GM12864 (cell line): Measurements from ENCODE around the gene CYTL1.

Experiments used
- DNase-seq: peaks from one replicate; pipeline ENCODE4 v3.0.0-alpha.2; 2011; ENCODE audit warnings: low read depth
- H3K4me3 ChIP-seq: 2 replicates; pipeline ENCODE4 v1.5.1; 2011; ENCODE audit warnings: mild to moderate bottlenecking, low read depth, low read length, control low read depth
- TF ChIP-seq, protein P1 (sequence below): IDR thresholded peaks from 2 replicates; pipeline ENCODE4 v1.5.1; 2011; ENCODE audit warnings: low read depth, mild to moderate bottlenecking, moderate library complexity, low read length, control low read depth, inconsistent platforms; ENCODE audit errors: missing control alignments

The CYTL1 gene

GRCh38 chr4:5034206-5034605 lies 14.9 kb upstream of the CYTL1 start:
- no peak overlapping the region for H3K4me3 ChIP-seq
- TF ChIP-seq, protein P1, sequence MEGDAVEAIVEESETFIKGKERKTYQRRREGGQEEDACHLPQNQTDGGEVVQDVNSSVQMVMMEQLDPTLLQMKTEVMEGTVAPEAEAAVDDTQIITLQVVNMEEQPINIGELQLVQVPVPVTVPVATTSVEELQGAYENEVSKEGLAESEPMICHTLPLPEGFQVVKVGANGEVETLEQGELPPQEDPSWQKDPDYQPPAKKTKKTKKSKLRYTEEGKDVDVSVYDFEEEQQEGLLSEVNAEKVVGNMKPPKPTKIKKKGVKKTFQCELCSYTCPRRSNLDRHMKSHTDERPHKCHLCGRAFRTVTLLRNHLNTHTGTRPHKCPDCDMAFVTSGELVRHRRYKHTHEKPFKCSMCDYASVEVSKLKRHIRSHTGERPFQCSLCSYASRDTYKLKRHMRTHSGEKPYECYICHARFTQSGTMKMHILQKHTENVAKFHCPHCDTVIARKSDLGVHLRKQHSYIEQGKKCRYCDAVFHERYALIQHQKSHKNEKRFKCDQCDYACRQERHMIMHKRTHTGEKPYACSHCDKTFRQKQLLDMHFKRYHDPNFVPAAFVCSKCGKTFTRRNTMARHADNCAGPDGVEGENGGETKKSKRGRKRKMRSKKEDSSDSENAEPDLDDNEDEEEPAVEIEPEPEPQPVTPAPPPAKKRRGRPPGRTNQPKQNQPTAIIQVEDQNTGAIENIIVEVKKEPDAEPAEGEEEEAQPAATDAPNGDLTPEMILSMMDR: no peak
- no peak for DNase-seq

DNA sequence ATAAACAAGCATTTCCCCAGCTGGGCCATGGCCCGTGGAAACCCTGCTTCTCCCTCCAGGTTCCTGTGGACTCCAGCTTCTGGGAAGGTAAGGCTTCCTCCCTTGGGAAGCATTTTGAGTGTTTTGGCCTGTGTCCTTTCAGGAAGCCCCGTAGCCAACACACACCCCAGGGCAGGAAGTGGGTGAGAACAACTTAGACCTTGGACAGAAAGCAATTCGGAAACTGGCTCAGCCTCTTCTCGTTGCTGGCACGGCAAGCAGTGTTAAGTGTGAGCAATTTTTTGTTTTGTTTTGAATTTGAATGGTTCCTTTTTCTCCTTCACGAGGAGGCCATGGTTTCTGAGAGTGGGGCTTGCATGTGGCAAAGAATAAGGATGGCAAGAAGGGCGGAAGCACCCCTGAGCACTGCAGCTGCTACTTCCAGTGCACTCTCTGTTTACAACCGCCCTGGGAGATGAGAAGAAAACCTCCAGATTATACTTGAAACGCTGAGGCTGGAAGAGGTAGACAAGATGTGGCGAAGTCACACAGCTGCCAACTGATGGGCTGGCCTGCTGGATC lies 14.1 kb upstream of the CYTL1 start:
- H3K4me3 ChIP-seq: no peak overlapping the region
- no peak for DNase-seq

DNA sequence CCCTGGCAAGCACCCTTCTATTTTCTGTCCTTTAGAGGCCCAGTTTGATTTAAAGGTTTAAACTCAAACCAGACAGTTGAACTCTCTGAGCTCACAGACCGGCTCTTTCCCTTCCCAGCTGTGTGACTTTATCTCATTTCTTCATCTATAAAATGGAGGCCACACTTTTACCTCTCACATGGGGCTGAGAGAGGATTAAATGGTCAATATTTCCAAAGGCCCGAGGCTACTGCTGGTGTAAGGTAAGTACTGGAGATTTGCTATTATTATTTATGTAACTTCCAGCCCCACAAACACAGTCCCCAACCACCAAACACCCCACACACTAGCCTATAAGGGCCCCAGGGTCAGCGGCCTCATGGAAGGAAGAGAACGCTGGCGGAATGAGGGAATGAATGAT lies 13.6 kb upstream of the CYTL1 start:
- TF ChIP-seq, protein P1: no peak
- DNase-seq: no peak
- no peak overlapping the region for H3K4me3 ChIP-seq

More for the DNA sequence above, 14.1 kb upstream of the CYTL1 start:
- TF ChIP-seq, protein P1: no peak

DNA sequence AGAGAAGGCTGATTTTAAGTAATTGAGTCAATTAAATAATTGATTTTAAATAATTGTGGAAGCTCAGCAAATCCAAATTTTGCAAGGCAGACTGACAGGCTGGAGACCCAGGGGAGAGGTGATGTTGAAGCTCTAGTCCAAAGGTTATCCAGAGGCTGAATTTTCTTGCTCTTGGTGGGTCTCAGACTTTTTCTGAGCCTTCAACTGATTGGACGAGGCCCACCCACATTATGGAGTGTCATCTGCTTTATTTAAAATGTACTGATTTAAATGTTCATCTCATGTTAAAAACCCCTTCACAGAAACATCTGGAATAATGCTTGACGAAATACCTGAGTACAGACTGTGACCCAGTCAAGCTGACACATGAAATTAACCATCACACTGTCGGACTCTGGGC lies 11.7 kb upstream of the CYTL1 start:
- DNase-seq: no peak
- TF ChIP-seq, protein P1: no peak
- no peak overlapping the region for H3K4me3 ChIP-seq

GRCh38 chr4:5030221-5030620 lies 11.0 kb upstream of the CYTL1 start:
- DNase-seq: no peak
- TF ChIP-seq, protein P1: no peak
- H3K4me3 ChIP-seq: no peak overlapping the region

DNA sequence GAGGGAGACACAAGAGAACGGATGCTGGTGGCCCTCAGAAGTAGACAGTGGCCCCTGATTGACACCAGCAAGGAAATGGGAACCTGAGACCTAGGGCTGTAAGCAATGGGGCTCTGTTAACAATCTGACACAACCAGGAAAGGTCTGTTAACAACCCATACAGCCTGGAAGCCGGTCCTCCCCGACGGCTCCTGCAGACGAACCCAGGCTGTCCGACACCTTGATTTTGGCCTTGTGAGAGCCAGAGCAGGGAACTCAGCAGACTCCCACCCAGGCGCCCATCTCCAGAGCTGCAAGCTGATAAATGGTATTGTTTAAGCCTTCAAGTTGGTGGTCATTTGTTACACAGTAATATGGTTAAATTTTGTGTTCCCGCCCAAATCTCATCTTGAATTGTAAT lies 10.2 kb upstream of the CYTL1 start:
- H3K4me3 ChIP-seq: no peak overlapping the region
- TF ChIP-seq, protein P1: no peak
- DNase-seq: no peak

- TF ChIP-seq, protein P1: no peak
- no peak overlapping the region for H3K4me3 ChIP-seq
- DNase-seq: no peak
Observed at GRCh38 chr4:5028480-5028879, 9.2 kb upstream of the CYTL1 start.
